HCT116 (cell line): ENCODE measurements around the gene SHC1. TPM values are rescaled to one million over a fixed set of nuclear protein-coding genes. Genes with fewer than 3 reads are reported as not detected.

Experiments
- ATAC-seq: fragments of 200-7000 bp; cut with Tn5 transposase; 2 replicates; pipeline ENCODE4 v1.9.1; 2020; ENCODE audit warnings: mild to moderate bottlenecking, moderate library complexity
- BruUV-seq: library from RNA; stranded (reverse); fragments of 400-500 nt; replicated peaks from 2 replicates; lab custom pipeline; 2021; lab: Mats Ljungman, UMichigan
- CTCF ChIA-PET: fragments of 300-600 bp; sonication (Branson Sonifier 250); formaldehyde crosslinking; loops from one replicate; lab custom pipeline; 2021; ENCODE audit warnings: antibody characterized with exemption; lab: Charles Lee
- POLR2A ChIA-PET: fragments of 300-600, 350-600 bp; sonication (Branson Sonifier 250); formaldehyde crosslinking; loops from one replicate; lab custom pipeline; 2021; ENCODE audit warnings: antibody characterized with exemption; lab: Charles Lee
- RAD21 ChIA-PET, 2 experiments: fragments of 300-600 bp; sonication (Branson Sonifier 250); formaldehyde crosslinking; loops; one replicate each; lab custom pipeline; 2023; ENCODE audit warnings: low total read pairs in 2 of 2; ENCODE audit not compliant: uncharacterized antibody in 2 of 2, unreplicated experiment in 2 of 2, low non-redundant PET in 1 of 2; lab: Charles Lee
- DNase-seq: peaks from one replicate; pipeline ENCODE4 v3.0.0-alpha.2; 2010; ENCODE audit warnings: low read depth, low spot score
- H2AFZ ChIP-seq: fragments of 200-600 bp; shearing (Covaris generic), sonication (generic); 2 replicates; pipeline ENCODE4 v1.6.1; 2017; ENCODE audit warnings: low read depth, mixed run types, mixed read lengths, antibody characterized with exemption, low read length; ENCODE audit not compliant: poor library complexity, severe bottlenecking
- H3K27ac ChIP-seq: 2 replicates; pipeline ENCODE4 v1.5.1; 2012; ENCODE audit warnings: low read depth, low read length
- H3K27me3 ChIP-seq: fragments of 200-600 bp; sonication (generic); 2 replicates; pipeline ENCODE4 v1.6.1; 2016; ENCODE audit warnings: mixed run types, low read length, mixed read lengths; ENCODE audit not compliant: insufficient read depth
- H3K36me3 ChIP-seq, 2 experiments: fragments of 200-500 bp in 1 of 2; fragments of 200-600 bp in 1 of 2; sonication (Bioruptor generic) in 1 of 2; sonication (generic) in 1 of 2; 2 replicates each; pipeline versions ENCODE4 v1.5.1 to v1.6.1; 2014 to 2016; ENCODE audit warnings: low read length in 2 of 2, inconsistent platforms in 1 of 2, mixed read lengths in 1 of 2, mixed run types in 1 of 2; ENCODE audit not compliant: insufficient read depth in 2 of 2, control insufficient read depth in 1 of 2
- H3K4me1 ChIP-seq, 2 experiments: fragments of 200-600 bp in 1 of 2; sonication (generic) in 1 of 2; 2 replicates each; pipeline versions ENCODE4 v1.5.1 to v1.6.1; 2012 to 2017; ENCODE audit warnings: low read length in 2 of 2, inconsistent platforms in 1 of 2, mild to moderate bottlenecking in 1 of 2, mixed read lengths in 1 of 2, mixed run types in 1 of 2, moderate library complexity in 1 of 2; ENCODE audit not compliant: insufficient read depth in 2 of 2, control insufficient read depth in 1 of 2
- H3K4me2 ChIP-seq: fragments of 200-600 bp; sonication (generic); 2 replicates; pipeline ENCODE4 v1.6.1; 2017; ENCODE audit warnings: mixed run types, low read length, mixed read lengths
- H3K4me3 ChIP-seq, 2 experiments: fragments of 200-600 bp in 1 of 2; sonication (generic) in 1 of 2; replicated peaks in 1 of 2; 2 replicates each; pipeline ENCODE4 v1.5.1; 2011 to 2016; ENCODE audit warnings: low read length in 2 of 2, control low read depth in 1 of 2, low read depth in 1 of 2, mild to moderate bottlenecking in 1 of 2, mixed read lengths in 1 of 2, mixed run types in 1 of 2
- H3K79me2 ChIP-seq: fragments of 200-600 bp; sonication (generic); 2 replicates; pipeline ENCODE4 v1.6.1; 2017; ENCODE audit warnings: mild to moderate bottlenecking, mixed run types, low read length, moderate library complexity, mixed read lengths; ENCODE audit not compliant: insufficient read depth
- H3K9ac ChIP-seq: fragments of 200-600 bp; sonication (generic); 2 replicates; pipeline ENCODE4 v1.6.1; 2016; ENCODE audit warnings: low read length, mixed read lengths
- H3K9me2 ChIP-seq: fragments of 200-600 bp; sonication (generic), shearing (Covaris generic); 2 replicates; pipeline ENCODE4 v1.6.1; 2017; ENCODE audit warnings: mixed run types, mild to moderate bottlenecking, moderate library complexity; ENCODE audit not compliant: insufficient read depth
- H3K9me3 ChIP-seq, 2 experiments: fragments of 200-500 bp in 1 of 2; fragments of 200-600 bp in 1 of 2; sonication (Bioruptor generic) in 1 of 2; sonication (generic) in 1 of 2; 2 replicates each; pipeline ENCODE4 v1.6.1; 2014 to 2017; ENCODE audit warnings: low read length in 2 of 2, mixed read lengths in 2 of 2, inconsistent platforms in 1 of 2, low read depth in 1 of 2, mild to moderate bottlenecking in 1 of 2, mixed run types in 1 of 2, moderate library complexity in 1 of 2; ENCODE audit not compliant: control insufficient read depth in 1 of 2, insufficient read depth in 1 of 2
- H4K20me1 ChIP-seq: fragments of 200-600 bp; sonication (generic), shearing (Covaris generic); 2 replicates; pipeline ENCODE4 v1.6.1; 2017; ENCODE audit warnings: mixed run types, mild to moderate bottlenecking, moderate library complexity; ENCODE audit not compliant: insufficient read depth
- EZH2phosphoT487 ChIP-seq: fragments of 200-600 bp; IDR thresholded peaks from 2 replicates; pipeline ENCODE4 v1.6.1; 2018; ENCODE audit warnings: antibody characterized with exemption, borderline replicate concordance
- JUND ChIP-seq: IDR thresholded peaks from 2 replicates; pipeline ENCODE4 v1.6.1; 2012
- POLR2AphosphoS5 ChIP-seq: IDR thresholded peaks from 2 replicates; pipeline ENCODE4 v1.6.1; 2011; ENCODE audit warnings: mild to moderate bottlenecking, low read depth, low read length, moderate library complexity
- SRF ChIP-seq: IDR thresholded peaks from 2 replicates; pipeline ENCODE4 v1.6.1; 2012; ENCODE audit warnings: low read depth
- TCF7L2 ChIP-seq: IDR thresholded peaks from 2 replicates; pipeline ENCODE4 v1.7.0; 2011; ENCODE audit warnings: borderline replicate concordance, inconsistent platforms; ENCODE audit not compliant: insufficient read depth, insufficient read length; ENCODE audit errors: extremely low read depth
- ZBTB33 ChIP-seq: IDR thresholded peaks from 2 replicates; pipeline ENCODE4 v1.6.1; 2011; ENCODE audit warnings: mild to moderate bottlenecking, low read length, moderate library complexity; ENCODE audit not compliant: insufficient replicate concordance; ENCODE audit errors: extremely low read depth
- intact Hi-C: fragments of 100-400 bp; cut with micrococcal nuclease; formaldehyde crosslinking; loops from 2 replicates; pipeline ENCODE4 v1.10.0; 2022
- total RNA-seq: library from RNA; stranded (reverse); gene quantifications from one replicate; pipeline ENCODE4 v1.2.1, GENCODE V29; 2021; ENCODE audit not compliant: unreplicated experiment
- TF ChIP-seq, protein P1 (sequence below): IDR thresholded peaks from 2 replicates; pipeline ENCODE4 v1.6.1; 2012

Gene SHC1
- total RNA-seq, 1 experiment from 2014 or later, result 148 TPM

- TF ChIP-seq ZBTB33 (peak; percentile 56), EZH2phosphoT487 (no peak), JUND (peak; percentile 74), SRF (no peak)
These were observed 46.7 kb upstream of the SHC1 start (continued) for GRCh38 chr1:155017041-155017945.

DNA sequence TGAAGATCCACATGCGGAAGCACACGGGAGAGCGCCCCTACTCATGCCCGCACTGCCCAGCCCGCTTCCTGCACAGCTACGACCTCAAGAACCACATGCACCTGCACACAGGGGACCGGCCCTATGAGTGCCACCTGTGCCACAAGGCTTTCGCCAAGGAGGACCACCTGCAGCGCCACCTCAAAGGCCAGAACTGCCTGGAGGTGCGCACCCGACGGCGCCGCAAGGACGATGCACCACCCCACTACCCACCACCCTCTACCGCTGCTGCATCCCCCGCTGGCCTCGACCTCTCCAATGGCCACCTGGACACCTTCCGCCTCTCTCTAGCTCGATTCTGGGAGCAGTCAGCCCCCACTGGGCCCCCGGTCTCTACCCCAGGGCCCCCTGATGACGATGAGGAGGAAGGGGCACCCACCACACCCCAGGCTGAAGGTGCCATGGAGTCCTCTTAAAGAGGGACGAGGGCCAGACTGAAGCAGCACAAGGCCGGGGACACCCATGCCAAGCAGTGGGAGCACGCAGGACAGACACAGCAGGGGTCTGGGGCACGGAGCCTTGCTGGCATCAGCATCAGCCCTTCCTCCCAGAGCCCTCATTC, 45.8 kb upstream of the SHC1 start:
- no TSS peak for BruUV-seq
- Histone ChIP-seq H3K9me2 (no peaks in the 10 kb centered on the region), H4K20me1 (no peaks in the 10 kb centered on the region), H3K4me3 (no peak overlapping the region), H2AFZ (no peak overlapping the region), H3K79me2 (peaks cover 19% of the 10 kb centered on the region; the same call in 1 of the 2 replicates), H3K9ac (peak overlapping the region; percentile 60), H3K4me2 (peak overlapping the region; percentile 82; the same call in 1 of the 2 replicates), H3K9me3 (no peaks in the 10 kb centered on the region), H3K27ac (peak overlapping the region; percentile 89), H3K4me1 (peaks cover 25 to 62% of the 10 kb centered on the region in 2 experiments), H3K27me3 (no peaks in the 10 kb centered on the region), H3K36me3 (peaks cover 8 to 27% of the 10 kb centered on the region in 2 experiments; a peak in 3 of 4 replicates)
- ATAC-seq (no peak), DNase-seq (no peak)
- intact Hi-C loops, result loop anchor here (2.0 kb wide), 2 partner anchors 14 to 68 kb away; partner anchors contain the start of gene ZBTB7B
- RAD21 ChIA-PET, result interaction anchor here in 1 of 2 experiments (0.6 kb wide), 1 partner anchor 113 kb away, joined by 3 read pairs; no protein-coding TSS in a partner anchor
- POLR2A ChIA-PET, result interaction anchor here (1.0 to 1.6 kb wide), 8 partner anchors 9 to 69 kb away, joined by 3 to 8 read pairs (median 4); partner anchors contain the start of gene ZBTB7B
- no peak for TF ChIP-seq TCF7L2
- 0 out of 2 replicates have a peak, but pooled peaks have one; percentile 1 for TF ChIP-seq POLR2AphosphoS5
- TF ChIP-seq, protein P1, sequence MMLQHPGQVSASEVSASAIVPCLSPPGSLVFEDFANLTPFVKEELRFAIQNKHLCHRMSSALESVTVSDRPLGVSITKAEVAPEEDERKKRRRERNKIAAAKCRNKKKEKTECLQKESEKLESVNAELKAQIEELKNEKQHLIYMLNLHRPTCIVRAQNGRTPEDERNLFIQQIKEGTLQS, result no peak
- CTCF ChIA-PET, result interaction anchor here (1.0 to 3.0 kb wide), 9 partner anchors 12 to 110 kb away, joined by 3 to 10 read pairs (median 4); partner anchors contain the start of gene ADAM15
